Rectal smooth muscle tissue (tissue), 1 donor: ENCODE measurements around the gene POP4.
A peak's percentile ranks its signal among the peaks of the same experiment; 100 is the strongest.

Source experiments
- H3K27ac ChIP-seq: one replicate; pipeline ENCODE4 v1.7.0; 2013; ENCODE audit warnings: low read depth, low read length, inconsistent platforms
- H3K27me3 ChIP-seq: one replicate; pipeline ENCODE4 v1.7.0; 2013; ENCODE audit warnings: low read length; ENCODE audit not compliant: control insufficient read depth, insufficient read depth
- H3K36me3 ChIP-seq: one replicate; pipeline ENCODE4 v1.7.0; 2013; ENCODE audit warnings: low read length; ENCODE audit not compliant: control insufficient read depth, insufficient read depth
- H3K4me1 ChIP-seq: one replicate; pipeline ENCODE4 v1.7.0; 2013; ENCODE audit warnings: low read length; ENCODE audit not compliant: control insufficient read depth, insufficient read depth
- H3K4me3 ChIP-seq: one replicate; pipeline ENCODE4 v1.7.0; 2013; ENCODE audit warnings: low read length
- H3K9ac ChIP-seq: one replicate; pipeline ENCODE4 v1.7.0; 2013; ENCODE audit warnings: low read length

Gene POP4

DNA sequence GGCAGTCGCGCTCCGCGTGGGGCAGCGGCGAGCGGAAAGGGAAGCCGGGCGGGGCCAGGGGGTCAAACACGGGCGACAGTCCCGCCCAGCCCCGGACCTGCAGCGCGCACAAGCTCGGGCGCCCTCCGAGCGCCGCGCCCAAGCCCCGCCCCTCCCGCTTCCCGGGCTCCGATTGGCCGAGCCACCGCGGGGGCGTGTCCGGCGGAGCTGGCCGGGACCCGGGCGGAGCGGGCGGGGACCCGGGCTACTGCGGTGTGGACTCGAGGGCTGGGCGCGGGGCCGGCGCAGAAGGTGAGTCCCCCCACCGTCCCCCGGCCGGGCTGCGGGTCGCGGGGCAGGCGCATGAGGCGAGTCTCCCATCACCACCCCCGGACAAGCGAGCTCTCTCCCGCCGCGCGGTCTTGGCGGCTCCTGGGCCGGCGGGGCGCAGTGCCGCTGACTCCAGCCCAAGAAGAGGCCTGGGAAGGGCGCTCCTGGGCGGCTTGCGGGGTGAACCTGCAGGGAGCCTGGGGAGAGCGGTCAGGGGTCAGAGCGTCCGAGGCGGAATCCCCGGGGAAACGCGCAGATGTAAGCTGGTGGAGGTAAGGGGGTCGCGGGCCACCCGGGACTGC, 59.2 kb downstream of the POP4 start, which contains the start of gene PLEKHF1:
PLEKHF1 (plus strand) TSS at position 247 of the 611 bp plus-strand sequence. CDS start 8,379 bp downstream, outside the sequence.
- no peaks in the 10 kb centered on the region for H3K27me3 ChIP-seq
- H3K27ac ChIP-seq: peak within 1 kb of the TSS; percentile 69
- H3K36me3 ChIP-seq: no peaks in the 10 kb centered on the region
- H3K9ac ChIP-seq: peak within 1 kb of the TSS; percentile 24
- peak within 1 kb of the TSS; percentile 84 for H3K4me3 ChIP-seq
- peaks cover 25% of the 10 kb centered on the region for H3K4me1 ChIP-seq

GRCh38 chr19:29665826-29666577, 59.9 kb downstream of the POP4 start:
- Histone ChIP-seq H3K4me1 (peaks cover 25% of the 10 kb centered on the region), H3K9ac (peak overlapping the region; percentile 24), H3K27me3 (no peaks in the 10 kb centered on the region), H3K4me3 (peak overlapping the region; percentile 84), H3K36me3 (no peaks in the 10 kb centered on the region), H3K27ac (peak overlapping the region; percentile 69)
